Caco-2 (cell line): ENCODE results near the gene ACAD8. TPM values are rescaled to one million over a fixed set of nuclear protein-coding genes. Genes with fewer than 3 reads are reported as not detected.
"Not testable (repeated sequence)": the region's sequence is repeated elsewhere in the genome, so short reads cannot be mapped to it uniquely, and the experiment has no call there.

Experiments used
- BruUV-seq: library from RNA; stranded (reverse); fragments of 400-500 nt; replicated peaks from 2 replicates; lab custom pipeline; 2021; lab: Mats Ljungman, UMichigan
- CTCF ChIA-PET: fragments of 300-600 bp; sonication (Branson Sonifier 250); formaldehyde crosslinking; loops from one replicate; lab custom pipeline; 2022; ENCODE audit warnings: antibody characterized with exemption; lab: Charles Lee
- POLR2A ChIA-PET: fragments of 300-600 bp; sonication (Branson Sonifier 250); formaldehyde crosslinking; loops from one replicate; lab custom pipeline; 2022; ENCODE audit warnings: antibody characterized with exemption; lab: Charles Lee
- DNase-seq, 2 experiments: peaks; one replicate each; pipeline versions ENCODE4 v3.0.0 to v3.0.0-alpha.2; 2020 to 2022
- H3K27me3 ChIP-seq: replicated peaks from 2 replicates; pipeline ENCODE4 v1.6.0; 2011; ENCODE audit warnings: low read length; ENCODE audit not compliant: control insufficient read depth, insufficient read depth
- H3K36me3 ChIP-seq: 2 replicates; pipeline ENCODE4 v1.5.1; 2011; ENCODE audit warnings: low read length; ENCODE audit not compliant: control insufficient read depth, insufficient read depth
- H3K4me1 ChIP-seq: fragments of 250-450 bp; sonication (Bioruptor Pico); 2 replicates; pipeline ENCODE4 v1.5.1; 2020; ENCODE audit warnings: mild to moderate bottlenecking
- H3K4me3 ChIP-seq: 2 replicates; pipeline ENCODE4 v1.5.1; 2011; ENCODE audit warnings: low read depth, mild to moderate bottlenecking, control low read depth, low read length
- H3K9me3 ChIP-seq: fragments of 250-450 bp; sonication (Bioruptor Pico); 2 replicates; pipeline ENCODE4 v1.5.1; 2020; ENCODE audit warnings: mild to moderate bottlenecking, moderate library complexity
- H3K27ac Mint-ChIP-seq: one replicate; pipeline ENCODE4 v1.8.0; 2022; ENCODE audit warnings: mixed read lengths; ENCODE audit not compliant: unreplicated experiment
- H3K27me3 Mint-ChIP-seq: one replicate; pipeline ENCODE4 v1.8.0; 2022; ENCODE audit warnings: mixed read lengths; ENCODE audit not compliant: insufficient read depth, unreplicated experiment
- H3K36me3 Mint-ChIP-seq: one replicate; pipeline ENCODE4 v1.8.0; 2022; ENCODE audit warnings: mild to moderate bottlenecking, mixed read lengths; ENCODE audit not compliant: insufficient read depth, unreplicated experiment
- H3K4me1 Mint-ChIP-seq: one replicate; pipeline ENCODE4 v1.8.0; 2022; ENCODE audit warnings: low read depth, mixed read lengths; ENCODE audit not compliant: unreplicated experiment
- H3K4me3 Mint-ChIP-seq: one replicate; pipeline ENCODE4 v1.8.0; 2022; ENCODE audit warnings: mild to moderate bottlenecking, moderate library complexity, mixed read lengths; ENCODE audit not compliant: unreplicated experiment
- H3K9me3 Mint-ChIP-seq: one replicate; pipeline ENCODE4 v1.8.0; 2022; ENCODE audit warnings: mixed read lengths; ENCODE audit not compliant: unreplicated experiment
- intact Hi-C: fragments of 100-400 bp; cut with micrococcal nuclease; formaldehyde crosslinking; loops from one replicate; pipeline ENCODE4 v1.10.0; 2022; ENCODE audit not compliant: unreplicated experiment
- total RNA-seq: library from RNA; stranded (reverse); gene quantifications from 2 replicates; pipeline ENCODE4 v1.2.3, GENCODE V29; 2022
- TF ChIP-seq, protein P1 (sequence below), 2 experiments: fragments of 200-600 bp in 1 of 2; IDR thresholded peaks; 1 replicate in 1 of 2; 2 replicates in 1 of 2; pipeline versions ENCODE4 v1.5.1 to v1.8.0; 2011 to 2022; ENCODE audit warnings: antibody characterized with exemption in 1 of 2, control low read depth in 1 of 2, inconsistent platforms in 1 of 2, low read depth in 1 of 2, low read length in 1 of 2, mild to moderate bottlenecking in 1 of 2, moderate library complexity in 1 of 2; ENCODE audit not compliant: insufficient read depth in 1 of 2, severe bottlenecking in 1 of 2, unreplicated experiment in 1 of 2

Gene ACAD8
- total RNA-seq, 1 experiment from 2014 or later = 52.0 TPM

- H3K27me3 Mint-ChIP-seq = peaks cover 29% of the 10 kb centered on the region
- BruUV-seq = no TSS peak
- TF ChIP-seq, protein P1, sequence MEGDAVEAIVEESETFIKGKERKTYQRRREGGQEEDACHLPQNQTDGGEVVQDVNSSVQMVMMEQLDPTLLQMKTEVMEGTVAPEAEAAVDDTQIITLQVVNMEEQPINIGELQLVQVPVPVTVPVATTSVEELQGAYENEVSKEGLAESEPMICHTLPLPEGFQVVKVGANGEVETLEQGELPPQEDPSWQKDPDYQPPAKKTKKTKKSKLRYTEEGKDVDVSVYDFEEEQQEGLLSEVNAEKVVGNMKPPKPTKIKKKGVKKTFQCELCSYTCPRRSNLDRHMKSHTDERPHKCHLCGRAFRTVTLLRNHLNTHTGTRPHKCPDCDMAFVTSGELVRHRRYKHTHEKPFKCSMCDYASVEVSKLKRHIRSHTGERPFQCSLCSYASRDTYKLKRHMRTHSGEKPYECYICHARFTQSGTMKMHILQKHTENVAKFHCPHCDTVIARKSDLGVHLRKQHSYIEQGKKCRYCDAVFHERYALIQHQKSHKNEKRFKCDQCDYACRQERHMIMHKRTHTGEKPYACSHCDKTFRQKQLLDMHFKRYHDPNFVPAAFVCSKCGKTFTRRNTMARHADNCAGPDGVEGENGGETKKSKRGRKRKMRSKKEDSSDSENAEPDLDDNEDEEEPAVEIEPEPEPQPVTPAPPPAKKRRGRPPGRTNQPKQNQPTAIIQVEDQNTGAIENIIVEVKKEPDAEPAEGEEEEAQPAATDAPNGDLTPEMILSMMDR (IDR thresholded peaks at IDR 0.05; ENCODE audit: insufficient read depth in 1 of 2, low read depth in 1 of 2, low read length in 1 of 2, severe bottlenecking in 1 of 2, unreplicated experiment in 1 of 2) = no peak
Observed at GRCh38 chr11:134277183-134278001, 24.0 kb downstream of the ACAD8 start.

GRCh38 chr11:134278356-134278755, 25.0 kb downstream of the ACAD8 start:
- Mint-ChIP-seq H3K36me3 (peaks cover 4% of the 10 kb centered on the region), H3K4me3 (no peak overlapping the region), H3K4me1 (peaks cover 10% of the 10 kb centered on the region), H3K27me3 (peaks cover 31% of the 10 kb centered on the region), H3K9me3 (no peaks in the 10 kb centered on the region), H3K27ac (no peak overlapping the region)
- H3K4me1 ChIP-seq = peaks cover 4% of the 10 kb centered on the region
- H3K4me3 ChIP-seq = no peak overlapping the region
- BruUV-seq = no TSS peak
- no peak for DNase-seq
- TF ChIP-seq, protein P1 (IDR thresholded peaks at IDR 0.05; ENCODE audit: insufficient read depth in 1 of 2, low read depth in 1 of 2, low read length in 1 of 2, severe bottlenecking in 1 of 2, unreplicated experiment in 1 of 2) = no peak
- no peaks in the 10 kb centered on the region for H3K36me3 ChIP-seq
- ChIA-PET POLR2A (interaction anchor here (0.6 kb wide), 1 partner anchor 25 kb away, joined by 3 read pairs; no protein-coding TSS in a partner anchor), CTCF (interaction anchor here (0.7 to 1.4 kb wide), 2 partner anchors 16 to 157 kb away, joined by 4 to 6 read pairs; no protein-coding TSS in a partner anchor)
- H3K27me3 ChIP-seq = peaks cover 5% of the 10 kb centered on the region
- no peaks in the 10 kb centered on the region for H3K9me3 ChIP-seq
- intact Hi-C loops = loop anchor here (10.0 kb wide), 1 partner anchor 296 kb away; no protein-coding TSS in a partner anchor

More at GRCh38 chr11:134277183-134278001, 24.0 kb downstream of the ACAD8 start:
- ChIA-PET CTCF (interaction anchor here (0.7 kb wide), 1 partner anchor 156 kb away, joined by 4 read pairs; no protein-coding TSS in a partner anchor), POLR2A (no interaction called here)
- Histone ChIP-seq H3K4me1 (peaks cover 6% of the 10 kb centered on the region), H3K27me3 (peaks cover 5% of the 10 kb centered on the region), H3K36me3 (no peaks in the 10 kb centered on the region), H3K9me3 (no peaks in the 10 kb centered on the region), H3K4me3 (no peak overlapping the region)
- Mint-ChIP-seq H3K36me3 (peaks cover 4% of the 10 kb centered on the region), H3K27ac (no peak overlapping the region), H3K9me3 (no peaks in the 10 kb centered on the region), H3K4me1 (peaks cover 10% of the 10 kb centered on the region), H3K4me3 (peak overlapping the region; percentile 57)
- intact Hi-C loops = loop anchor here (10.0 kb wide), 1 partner anchor 297 kb away; no protein-coding TSS in a partner anchor
- DNase-seq = no peak

GRCh38 chr11:134281635-134282034, 28.3 kb downstream of the ACAD8 start:
- DNase-seq, H3K36me3 Mint-ChIP-seq, H3K27ac Mint-ChIP-seq, H3K9me3 ChIP-seq, BruUV-seq, CTCF ChIA-PET, POLR2A ChIA-PET, H3K36me3 ChIP-seq, H3K4me1 Mint-ChIP-seq, H3K9me3 Mint-ChIP-seq, H3K4me3 Mint-ChIP-seq, H3K27me3 ChIP-seq, intact Hi-C loops, H3K4me3 ChIP-seq, H3K4me1 ChIP-seq: not testable (repeated sequence)
- peaks cover 29% of the 10 kb centered on the region for H3K27me3 Mint-ChIP-seq
